GM12878 (cell line): ENCODE results near the gene FILIP1L. TPM values are rescaled to one million over a fixed set of nuclear protein-coding genes. Genes with fewer than 3 reads are reported as not detected.
A peak's percentile ranks its signal among the peaks of the same experiment; 100 is the strongest.

Experiments
- ATAC-seq: fragments of 200-7000 bp; cut with Tn5 transposase; 3 replicates; pipeline ENCODE4 v1.9.1; 2020; ENCODE audit warnings: mild to moderate bottlenecking, moderate library complexity
- BruUV-seq: library from RNA; stranded (reverse); fragments of 400-500 nt; replicated peaks from 2 replicates; lab custom pipeline; 2021; lab: Mats Ljungman, UMichigan
- CTCF ChIA-PET: fragments of 300-600 bp; sonication (Branson Sonifier 250); formaldehyde crosslinking; extraction: SDS; loops from one replicate; lab custom pipeline; 2021; ENCODE audit warnings: inconsistent platforms; lab: Yijun Ruan, JAX
- POLR2A ChIA-PET: fragments of 350-600 bp; formaldehyde crosslinking; extraction: SDS; loops from one replicate; lab custom pipeline; 2021; ENCODE audit warnings: inconsistent platforms; lab: Charles Lee
- RAD21 ChIA-PET: fragments of 300-600 bp; sonication (Branson Sonifier 250); formaldehyde crosslinking; loops from one replicate; lab custom pipeline; 2023; ENCODE audit warnings: antibody characterized with exemption; ENCODE audit not compliant: unreplicated experiment; lab: Charles Lee
- SMC1A ChIA-PET: fragments of 300-600 bp; sonication (Branson Sonifier 250); formaldehyde crosslinking; loops from one replicate; lab custom pipeline; 2023; ENCODE audit not compliant: unreplicated experiment, uncharacterized antibody; lab: Charles Lee
- DNase-seq: peaks from one replicate; pipeline ENCODE4 v3.0.0-alpha.2; 2011; ENCODE audit warnings: low read depth, low spot score
- FAIRE-seq: peaks from 3 replicates; lab custom pipeline; 2011; peaks lifted over from hg19 to GRCh38; lab: Jason Lieb, UNC
- H2AFZ ChIP-seq: 2 replicates; pipeline ENCODE4 v1.6.0; 2011; ENCODE audit warnings: low read depth, low read length, control low read depth; ENCODE audit not compliant: control insufficient read depth
- H3K27ac ChIP-seq: 2 replicates; pipeline ENCODE4 v1.5.1; 2011; ENCODE audit warnings: control low read depth; ENCODE audit not compliant: control insufficient read depth, insufficient read depth
- H3K27me3 ChIP-seq, 2 experiments: replicated peaks in 1 of 2; 2 replicates each; pipeline versions ENCODE4 v1.6.0 to v1.6.1; 2011; ENCODE audit warnings: low read length in 1 of 2; ENCODE audit not compliant: control insufficient read depth in 2 of 2, insufficient read depth in 2 of 2
- H3K36me3 ChIP-seq, 2 experiments: 2 replicates each; pipeline ENCODE4 v1.5.1; 2011; ENCODE audit warnings: low read length in 1 of 2; ENCODE audit not compliant: control insufficient read depth in 2 of 2, insufficient read depth in 2 of 2
- H3K4me1 ChIP-seq: 2 replicates; pipeline ENCODE4 v1.6.1; 2011; ENCODE audit warnings: mild to moderate bottlenecking, low read length, moderate library complexity, mixed read lengths; ENCODE audit not compliant: control insufficient read depth, insufficient read depth
- H3K4me2 ChIP-seq: 2 replicates; pipeline ENCODE4 v1.6.0; 2011; ENCODE audit warnings: control low read depth; ENCODE audit not compliant: control insufficient read depth, insufficient read depth
- H3K4me3 ChIP-seq: fragments of 200-600 bp; sonication (generic); 2 replicates; pipeline ENCODE4 v1.5.1; 2016
- H3K79me2 ChIP-seq: 2 replicates; pipeline ENCODE4 v1.6.0; 2011; ENCODE audit warnings: low read length; ENCODE audit not compliant: control insufficient read depth, insufficient read depth
- H3K9ac ChIP-seq: 2 replicates; pipeline ENCODE4 v1.8.0; 2011; ENCODE audit warnings: low read length, control low read depth, mixed read lengths; ENCODE audit not compliant: control insufficient read depth, insufficient read depth
- H3K9me3 ChIP-seq: replicated peaks from 3 replicates; pipeline ENCODE4 v1.5.1; 2011; ENCODE audit warnings: mild to moderate bottlenecking, low read length; ENCODE audit not compliant: control insufficient read depth, insufficient read depth
- H4K20me1 ChIP-seq: 2 replicates; pipeline ENCODE4 v1.6.0; 2011; ENCODE audit not compliant: control insufficient read depth, insufficient read depth
- CEBPB ChIP-seq, 2 experiments: fragments of 150-350 bp in 1 of 2; IDR thresholded peaks; 2 replicates each; pipeline ENCODE4 v1.6.1; 2012 to 2014; ENCODE audit warnings: low read depth in 2 of 2, low read length in 2 of 2, borderline replicate concordance in 1 of 2, inconsistent platforms in 1 of 2
- GABPA ChIP-seq: IDR thresholded peaks from 2 replicates; pipeline ENCODE4 v1.6.1; 2014; ENCODE audit warnings: antibody characterized with exemption, low read depth, mild to moderate bottlenecking, inconsistent platforms
- HDAC6 ChIP-seq: fragments of 200-600 bp; sonication (generic); IDR thresholded peaks from one replicate; pipeline ENCODE4 v1.8.0; 2017; ENCODE audit warnings: antibody characterized with exemption; ENCODE audit not compliant: unreplicated experiment
- JUND ChIP-seq: IDR thresholded peaks from 2 replicates; pipeline ENCODE4 v1.6.1; 2012; ENCODE audit warnings: low read depth, mild to moderate bottlenecking, low read length, improper control_type of control experiment, moderate library complexity
- MXI1 ChIP-seq: fragments of 150-350 bp; IDR thresholded peaks from 2 replicates; pipeline ENCODE4 v1.6.1; 2011; ENCODE audit warnings: low read depth, mild to moderate bottlenecking, inconsistent platforms, low read length, improper control_type of control experiment
- MYB ChIP-seq: fragments of 150-350 bp; IDR thresholded peaks from 2 replicates; pipeline ENCODE4 v1.6.1; 2014; ENCODE audit warnings: mild to moderate bottlenecking, low read depth, low read length, borderline replicate concordance
- NFIC ChIP-seq: IDR thresholded peaks from 2 replicates; pipeline ENCODE4 v1.6.1; 2012; ENCODE audit warnings: low read depth, mild to moderate bottlenecking, inconsistent platforms, low read length, moderate library complexity
- RAD51 ChIP-seq: fragments of 450-650 bp; IDR thresholded peaks from 2 replicates; pipeline ENCODE4 v1.6.1; 2016; ENCODE audit warnings: moderate library complexity, mild to moderate bottlenecking, inconsistent platforms
- SIN3A ChIP-seq: IDR thresholded peaks from 2 replicates; pipeline ENCODE4 v1.6.1; 2012; ENCODE audit warnings: low read depth, low read length, improper control_type of control experiment
- STAT3 ChIP-seq: IDR thresholded peaks from 2 replicates; pipeline ENCODE4 v1.6.1; 2011; ENCODE audit warnings: low read depth, low read length, improper control_type of control experiment
- SUPT20H ChIP-seq: IDR thresholded peaks from 2 replicates; pipeline ENCODE4 v1.6.1; 2011; ENCODE audit warnings: low read depth, mild to moderate bottlenecking, low read length, moderate library complexity, borderline replicate concordance; ENCODE audit not compliant: control insufficient read depth
- TAF1 ChIP-seq: IDR thresholded peaks from 2 replicates; pipeline ENCODE4 v1.6.1; 2011; ENCODE audit warnings: mild to moderate bottlenecking, low read depth, low read length, borderline replicate concordance
- TARDBP ChIP-seq: IDR thresholded peaks from 2 replicates; pipeline ENCODE4 v1.6.1; 2016; ENCODE audit warnings: borderline replicate concordance
- ZNF217 ChIP-seq: fragments of 450-650 bp; IDR thresholded peaks from 2 replicates; pipeline ENCODE4 v1.6.1; 2017; ENCODE audit warnings: antibody characterized with exemption, mild to moderate bottlenecking
- ZNF24 ChIP-seq: fragments of 450-650 bp; IDR thresholded peaks from 2 replicates; pipeline ENCODE4 v1.6.1; 2017; ENCODE audit warnings: antibody characterized with exemption, mild to moderate bottlenecking
- WGBS: methylation state at CpG from one replicate; pipeline ENCODE4 v1.1.6; 2016; ENCODE audit warnings: low lambda C conversion rate; ENCODE audit not compliant: insufficient replicate concordance, insufficient coverage; ENCODE audit errors: missing lambda C conversion rate; 5-methylcytosine and 5-hydroxymethylcytosine counted together
- in situ Hi-C: fragments of 300-500 bp; cut with MboI; formaldehyde crosslinking; loops from 9 replicates; pipeline ENCODE4 v1.14.3; 2018; ENCODE audit warnings: mixed read lengths
- intact Hi-C: fragments of 100-400 bp; cut with micrococcal nuclease; formaldehyde crosslinking; loops from one replicate; pipeline ENCODE4 v1.14.2; 2022; ENCODE audit not compliant: unreplicated experiment
- polyA plus RNA-seq, 11 experiments: library from polyadenylated mRNA; depleted of rRNA in 4 of 11; unstranded in 6 of 11; stranded (reverse) in 5 of 11; fragments of >200 nt; fragmentation: Nextera tagmentation in 4 of 11; fragmentation: Illumina TruSeq in 1 of 11; extraction: Ambion mirVana in 4 of 11; extraction: Trizol in 1 of 11; gene quantifications; 1 replicate in 1 of 11; 2 replicates in 10 of 11; pipeline versions ENCODE4 v1.2.1 to v1.2.3, GENCODE V29; 2011 to 2016; ENCODE audit warnings: inconsistent platforms in 2 of 11, missing spikeins in 2 of 11, low read depth in 1 of 11
- total RNA-seq, 4 experiments: library from RNA; depleted of rRNA in 3 of 4; stranded (reverse); fragments of >200 nt in 3 of 4; fragmentation: Illumina TruSeq in 1 of 4; extraction: Trizol in 1 of 4; gene quantifications; 2 replicates each; pipeline versions ENCODE4 v1.2.1 to v1.2.3, GENCODE V29; 2013 to 2021
- TF ChIP-seq, protein P1 (sequence below): fragments of 450-650 bp; IDR thresholded peaks from 2 replicates; pipeline ENCODE4 v1.6.1; 2017; ENCODE audit warnings: antibody characterized with exemption, mild to moderate bottlenecking, moderate library complexity
- TF ChIP-seq, protein P2 (sequence below): fragments of 450-650 bp; IDR thresholded peaks from 2 replicates; pipeline ENCODE4 v1.6.1; 2018; ENCODE audit warnings: borderline replicate concordance, mild to moderate bottlenecking; ENCODE audit not compliant: partially characterized antibody
- TF ChIP-seq, protein P3 (sequence below): IDR thresholded peaks from 2 replicates; pipeline ENCODE4 v1.6.1; 2012; ENCODE audit warnings: low read depth, low read length, improper control_type of control experiment

FILIP1L gene
- total and polyA plus RNA-seq, 10 of the 15 experiments (the other 5 are each of a cell fraction or from before 2014, with no cell fraction given) = 0.24 to 6.1 (median 3.5) TPM

DNA sequence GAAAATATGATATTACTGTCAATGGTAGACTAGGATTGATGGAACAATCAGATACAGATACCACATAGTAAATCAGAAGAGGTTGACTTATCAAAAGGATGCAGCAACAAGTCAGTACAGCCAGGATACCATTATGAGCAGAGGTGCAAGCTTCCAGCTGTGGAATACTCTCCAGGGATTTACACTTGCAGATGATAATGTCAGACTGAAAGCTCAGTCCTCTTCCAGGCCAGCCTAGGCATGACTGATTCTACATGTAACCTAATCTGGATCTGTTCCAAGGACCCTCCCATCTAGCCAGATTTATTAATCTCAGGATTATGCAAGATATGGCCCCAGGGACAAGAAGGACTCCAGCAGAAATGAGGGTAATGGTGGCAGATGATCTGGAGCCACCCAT is 8.2 kb downstream of the FILIP1L start (continued):
- TF ChIP-seq, protein P1, sequence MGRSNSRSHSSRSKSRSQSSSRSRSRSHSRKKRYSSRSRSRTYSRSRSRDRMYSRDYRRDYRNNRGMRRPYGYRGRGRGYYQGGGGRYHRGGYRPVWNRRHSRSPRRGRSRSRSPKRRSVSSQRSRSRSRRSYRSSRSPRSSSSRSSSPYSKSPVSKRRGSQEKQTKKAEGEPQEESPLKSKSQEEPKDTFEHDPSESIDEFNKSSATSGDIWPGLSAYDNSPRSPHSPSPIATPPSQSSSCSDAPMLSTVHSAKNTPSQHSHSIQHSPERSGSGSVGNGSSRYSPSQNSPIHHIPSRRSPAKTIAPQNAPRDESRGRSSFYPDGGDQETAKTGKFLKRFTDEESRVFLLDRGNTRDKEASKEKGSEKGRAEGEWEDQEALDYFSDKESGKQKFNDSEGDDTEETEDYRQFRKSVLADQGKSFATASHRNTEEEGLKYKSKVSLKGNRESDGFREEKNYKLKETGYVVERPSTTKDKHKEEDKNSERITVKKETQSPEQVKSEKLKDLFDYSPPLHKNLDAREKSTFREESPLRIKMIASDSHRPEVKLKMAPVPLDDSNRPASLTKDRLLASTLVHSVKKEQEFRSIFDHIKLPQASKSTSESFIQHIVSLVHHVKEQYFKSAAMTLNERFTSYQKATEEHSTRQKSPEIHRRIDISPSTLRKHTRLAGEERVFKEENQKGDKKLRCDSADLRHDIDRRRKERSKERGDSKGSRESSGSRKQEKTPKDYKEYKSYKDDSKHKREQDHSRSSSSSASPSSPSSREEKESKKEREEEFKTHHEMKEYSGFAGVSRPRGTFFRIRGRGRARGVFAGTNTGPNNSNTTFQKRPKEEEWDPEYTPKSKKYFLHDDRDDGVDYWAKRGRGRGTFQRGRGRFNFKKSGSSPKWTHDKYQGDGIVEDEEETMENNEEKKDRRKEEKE = no peak
- TF ChIP-seq STAT3 (no peak), RAD51 (no peak)

DNA sequence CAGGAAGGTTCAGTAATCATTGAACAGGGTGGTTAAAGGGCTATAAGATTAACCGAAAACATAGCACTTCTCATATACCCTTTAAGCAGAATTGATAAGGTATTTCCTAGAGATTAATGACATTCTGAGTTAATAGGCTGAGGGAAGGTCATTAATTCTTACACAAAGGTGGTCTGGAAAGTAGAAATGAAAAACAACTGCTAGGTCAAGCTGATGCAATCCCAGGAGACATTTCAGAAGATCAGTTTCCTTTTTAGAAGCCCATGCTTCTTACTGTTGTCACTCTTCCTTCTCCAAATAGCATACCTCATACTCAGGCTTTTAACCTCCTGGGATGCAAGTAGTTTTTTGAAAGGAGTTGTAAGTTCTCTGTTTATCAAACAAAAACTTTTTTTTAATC is 8.8 kb downstream of the FILIP1L start:
- CTCF ChIA-PET = interaction anchor here (0.6 to 3.7 kb wide), 7 partner anchors 15 to 675 kb away, joined by 3 to 15 read pairs (median 4); no protein-coding TSS in a partner anchor
- DNase-seq (no peak), FAIRE-seq (peak; percentile 61), ATAC-seq (peak; percentile 37)
- H3K27ac ChIP-seq = peak overlapping the region; percentile 75
- H3K9me3 ChIP-seq = no peaks in the 10 kb centered on the region; the same call in 2 of the 3 replicates
- H3K79me2 ChIP-seq = no peaks in the 10 kb centered on the region
- H3K9ac ChIP-seq = no peak overlapping the region; the same call in 1 of the 2 replicates
- H3K4me3 ChIP-seq = no peak overlapping the region
- POLR2A ChIA-PET = no interaction called here
- intact Hi-C loops = no loop called here
- 6% methylated on average over 1 of the region's 1 CpG for WGBS
- SMC1A ChIA-PET = interaction anchor here (1.0 to 4.8 kb wide), 7 partner anchors 13 to 273 kb away, joined by 3 to 27 read pairs (median 3); no protein-coding TSS in a partner anchor
- RAD21 ChIA-PET = interaction anchor here (0.6 to 2.1 kb wide), 3 partner anchors 154 to 261 kb away, joined by 4 to 5 read pairs (median 4); no protein-coding TSS in a partner anchor
- H3K27me3 ChIP-seq = no peaks in the 10 kb centered on the region
- peak overlapping the region; percentile 46; the same call in 1 of the 2 replicates for H3K4me2 ChIP-seq
- H4K20me1 ChIP-seq = no peaks in the 10 kb centered on the region
- in situ Hi-C loops = no loop called here
- BruUV-seq = no TSS peak
- H3K4me1 ChIP-seq = peaks cover 33% of the 10 kb centered on the region
- H3K36me3 ChIP-seq = no peaks in the 10 kb centered on the region
- peak overlapping the region; percentile 52 for H2AFZ ChIP-seq
- TF ChIP-seq MXI1 = no peak
- TF ChIP-seq TARDBP = no peak
- TF ChIP-seq SUPT20H = no peak
- TF ChIP-seq SIN3A = no peak
- TF ChIP-seq, protein P2, sequence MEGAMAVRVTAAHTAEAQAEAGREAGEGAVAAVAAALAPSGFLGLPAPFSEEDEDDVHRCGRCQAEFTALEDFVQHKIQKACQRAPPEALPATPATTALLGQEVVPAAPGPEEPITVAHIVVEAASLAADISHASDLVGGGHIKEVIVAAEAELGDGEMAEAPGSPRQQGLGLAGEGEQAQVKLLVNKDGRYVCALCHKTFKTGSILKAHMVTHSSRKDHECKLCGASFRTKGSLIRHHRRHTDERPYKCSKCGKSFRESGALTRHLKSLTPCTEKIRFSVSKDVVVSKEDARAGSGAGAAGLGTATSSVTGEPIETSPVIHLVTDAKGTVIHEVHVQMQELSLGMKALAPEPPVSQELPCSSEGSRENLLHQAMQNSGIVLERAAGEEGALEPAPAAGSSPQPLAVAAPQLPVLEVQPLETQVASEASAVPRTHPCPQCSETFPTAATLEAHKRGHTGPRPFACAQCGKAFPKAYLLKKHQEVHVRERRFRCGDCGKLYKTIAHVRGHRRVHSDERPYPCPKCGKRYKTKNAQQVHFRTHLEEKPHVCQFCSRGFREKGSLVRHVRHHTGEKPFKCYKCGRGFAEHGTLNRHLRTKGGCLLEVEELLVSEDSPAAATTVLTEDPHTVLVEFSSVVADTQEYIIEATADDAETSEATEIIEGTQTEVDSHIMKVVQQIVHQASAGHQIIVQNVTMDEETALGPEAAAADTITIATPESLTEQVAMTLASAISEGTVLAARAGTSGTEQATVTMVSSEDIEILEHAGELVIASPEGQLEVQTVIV = no peak
- no peak for TF ChIP-seq HDAC6
- TF ChIP-seq CEBPB (IDR thresholded peaks at IDR 0.05; ENCODE audit: borderline replicate concordance in 1 of 2, low read depth in 2 of 2, low read length in 2 of 2) = peak in 1 of 2 experiments; percentile 55; a peak in 1 of 4 replicates
- TF ChIP-seq JUND = no peak
- no peak for TF ChIP-seq MYB
- TF ChIP-seq, protein P3, sequence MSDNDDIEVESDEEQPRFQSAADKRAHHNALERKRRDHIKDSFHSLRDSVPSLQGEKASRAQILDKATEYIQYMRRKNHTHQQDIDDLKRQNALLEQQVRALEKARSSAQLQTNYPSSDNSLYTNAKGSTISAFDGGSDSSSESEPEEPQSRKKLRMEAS = no peak
- TF ChIP-seq TAF1 = no peak
- TF ChIP-seq GABPA = no peak
- TF ChIP-seq ZNF24 = no peak
- TF ChIP-seq NFIC = 0 out of 2 replicates have a peak, but pooled peaks have one; percentile 16
- TF ChIP-seq ZNF217 = no peak
